AG10803 (cell line): Measurements from ENCODE around the gene XPO4.
A peak's percentile ranks its signal among the peaks of the same experiment; 100 is the strongest.

Source experiments
- DNase-seq: peaks from one replicate; pipeline ENCODE4 v3.0.0; 2010; ENCODE audit warnings: low read depth
- H3K4me3 ChIP-seq: 2 replicates; pipeline ENCODE4 v1.5.1; 2011; ENCODE audit warnings: mild to moderate bottlenecking, low read length, control low read depth
- CTCF ChIP-seq: conservative IDR thresholded peaks from 2 replicates; pipeline ENCODE4 v1.5.1; 2011; ENCODE audit warnings: mild to moderate bottlenecking, low read length, control low read depth, inconsistent platforms

XPO4 gene

DNA sequence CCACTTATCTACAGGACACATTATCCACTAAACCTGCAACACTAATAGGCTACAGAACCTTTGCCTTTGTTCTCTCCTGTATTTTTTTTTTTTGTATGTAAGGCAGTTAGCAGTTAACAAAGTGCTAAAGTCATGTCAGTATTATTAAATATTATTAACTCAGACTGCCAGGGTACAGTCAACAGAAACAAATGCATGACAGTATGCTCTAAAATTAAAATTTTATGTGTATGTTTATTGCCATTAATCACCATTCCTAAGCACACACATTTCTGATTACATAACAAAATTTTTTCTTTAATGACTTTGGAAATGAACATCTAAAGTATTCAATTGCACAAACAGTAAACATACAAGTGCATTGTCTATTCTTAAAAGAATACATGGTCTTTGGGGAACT, 41.7 kb downstream of the XPO4 start:
- peak; percentile 13 for DNase-seq
- no peak for TF ChIP-seq CTCF
- no peak overlapping the region for H3K4me3 ChIP-seq

- no peak for TF ChIP-seq CTCF
- H3K4me3 ChIP-seq, result no peak overlapping the region
- DNase-seq, result no peak
Observed at GRCh38 chr13:20856650-20857049, 45.9 kb downstream of the XPO4 start.

DNA sequence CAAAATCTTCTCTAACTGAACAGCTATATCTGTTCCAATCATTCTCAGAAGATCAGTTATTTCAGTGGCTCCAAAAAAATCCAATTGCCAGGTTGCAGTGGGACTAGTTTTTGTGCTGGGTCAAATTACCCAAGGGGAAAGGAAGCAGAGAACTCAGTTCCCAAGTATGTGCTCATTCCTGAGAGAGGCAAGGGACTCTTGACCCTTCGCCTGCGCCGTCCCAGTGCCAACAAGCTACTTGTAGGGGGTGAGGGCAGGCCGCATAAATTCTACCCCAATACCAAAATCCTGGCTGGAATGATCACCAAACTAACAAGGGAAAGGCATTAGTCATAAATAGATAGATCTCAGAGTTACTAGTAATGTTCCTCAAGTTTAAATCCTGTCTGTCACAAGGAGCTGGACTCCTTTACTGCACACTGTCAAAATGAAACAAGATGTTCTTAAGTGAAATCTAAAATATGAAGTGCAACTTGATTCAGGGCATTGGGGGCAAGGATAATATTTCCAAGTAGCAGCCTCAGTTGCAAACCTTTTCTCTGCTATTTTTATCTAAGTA, 50.6 kb downstream of the XPO4 start:
- DNase-seq, result no peak
- no peak for TF ChIP-seq CTCF
- H3K4me3 ChIP-seq, result no peak overlapping the region

DNA sequence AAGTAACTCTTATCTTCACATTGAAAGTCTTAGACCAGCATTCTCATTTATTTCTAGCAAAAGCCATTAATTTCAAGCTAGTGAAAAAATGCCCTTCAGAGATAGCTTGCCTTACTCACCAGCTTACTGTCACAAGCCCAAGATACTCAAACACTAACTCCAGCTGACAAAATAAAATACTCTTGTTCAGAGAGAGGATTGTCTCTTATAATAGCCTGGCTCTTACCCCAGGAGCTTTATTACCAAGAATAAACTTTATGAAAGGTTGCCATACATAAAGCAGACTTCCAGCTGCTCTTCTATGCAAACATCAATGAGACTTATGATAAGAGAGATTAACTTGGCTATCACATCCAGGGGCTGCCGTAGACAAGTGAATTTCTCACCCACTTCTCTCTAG, 53.6 kb downstream of the XPO4 start:
- DNase-seq, result no peak

GRCh38 chr13:20848203-20848602, 54.3 kb downstream of the XPO4 start:
- TF ChIP-seq CTCF, result no peak
- DNase-seq, result no peak
- no peak overlapping the region for H3K4me3 ChIP-seq

More for the DNA sequence above, 53.6 kb downstream of the XPO4 start:
- no peak overlapping the region for H3K4me3 ChIP-seq
- TF ChIP-seq CTCF, result no peak

GRCh38 chr13:20847296-20847695, 55.2 kb downstream of the XPO4 start:
- no peak for TF ChIP-seq CTCF
- H3K4me3 ChIP-seq, result no peak overlapping the region
- no peak for DNase-seq

GRCh38 chr13:20843166-20843565, 59.4 kb downstream of the XPO4 start:
- no peak for DNase-seq
- no peak overlapping the region for H3K4me3 ChIP-seq
- no peak for TF ChIP-seq CTCF
